HG02970 (cell line): ENCODE measurements around the gene SRSF9.

ENCODE experiments used
- ATAC-seq: cut with Tn5 transposase; IDR thresholded peaks from one replicate; pipeline ENCODE4 v1.9.1; 2021; ENCODE audit warnings: mild to moderate bottlenecking, moderate library complexity, moderate number of reproducible peaks; ENCODE audit not compliant: unreplicated experiment, low FRiP score

SRSF9 gene

DNA sequence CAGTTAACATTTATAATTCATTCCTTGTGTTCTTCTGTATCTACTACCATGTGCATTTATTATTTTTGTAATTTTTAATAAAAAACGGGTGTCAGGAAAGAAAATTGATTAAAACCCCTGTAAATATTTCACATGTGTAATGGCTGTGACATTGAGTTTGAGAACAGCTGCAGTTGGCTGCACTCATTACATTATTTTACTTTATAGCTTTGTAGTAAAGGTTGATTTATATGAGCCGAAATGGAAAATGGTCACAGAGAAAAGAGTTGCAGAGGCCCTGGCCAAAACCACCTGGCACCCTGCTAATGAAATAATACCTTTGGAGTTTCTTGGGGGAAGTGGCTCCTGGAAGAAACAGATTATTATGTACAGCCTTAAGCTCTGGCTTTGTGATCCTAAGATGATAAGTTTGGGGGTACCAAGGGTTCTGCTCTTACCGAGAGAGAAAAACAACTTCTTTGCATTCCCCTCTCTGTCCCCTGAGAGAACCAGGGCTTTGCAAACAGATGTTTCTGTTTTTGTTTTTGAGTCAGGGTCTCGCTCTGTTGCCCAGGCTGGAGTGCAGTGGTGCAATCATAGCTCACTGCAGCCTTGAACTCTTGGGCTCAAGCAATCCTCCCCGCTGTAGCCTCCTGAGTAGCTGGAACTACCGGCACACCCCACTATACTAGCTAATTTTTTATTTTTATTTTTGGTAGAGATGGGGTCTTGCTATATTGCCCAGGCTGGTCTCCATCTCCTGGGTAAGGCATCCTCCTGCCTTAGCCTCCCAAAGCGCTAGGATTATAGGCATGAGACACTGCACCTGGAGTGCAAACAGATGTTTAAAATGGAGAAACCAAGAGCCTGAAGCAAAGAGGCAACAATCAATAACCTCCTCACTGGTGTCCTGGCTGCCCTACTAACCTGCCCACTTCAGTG is 16.7 kb upstream of the SRSF9 start:
- no peak for ATAC-seq

GRCh38 chr12:120483621-120484020 is 14.1 kb upstream of the SRSF9 start:
- no peak for ATAC-seq

DNA sequence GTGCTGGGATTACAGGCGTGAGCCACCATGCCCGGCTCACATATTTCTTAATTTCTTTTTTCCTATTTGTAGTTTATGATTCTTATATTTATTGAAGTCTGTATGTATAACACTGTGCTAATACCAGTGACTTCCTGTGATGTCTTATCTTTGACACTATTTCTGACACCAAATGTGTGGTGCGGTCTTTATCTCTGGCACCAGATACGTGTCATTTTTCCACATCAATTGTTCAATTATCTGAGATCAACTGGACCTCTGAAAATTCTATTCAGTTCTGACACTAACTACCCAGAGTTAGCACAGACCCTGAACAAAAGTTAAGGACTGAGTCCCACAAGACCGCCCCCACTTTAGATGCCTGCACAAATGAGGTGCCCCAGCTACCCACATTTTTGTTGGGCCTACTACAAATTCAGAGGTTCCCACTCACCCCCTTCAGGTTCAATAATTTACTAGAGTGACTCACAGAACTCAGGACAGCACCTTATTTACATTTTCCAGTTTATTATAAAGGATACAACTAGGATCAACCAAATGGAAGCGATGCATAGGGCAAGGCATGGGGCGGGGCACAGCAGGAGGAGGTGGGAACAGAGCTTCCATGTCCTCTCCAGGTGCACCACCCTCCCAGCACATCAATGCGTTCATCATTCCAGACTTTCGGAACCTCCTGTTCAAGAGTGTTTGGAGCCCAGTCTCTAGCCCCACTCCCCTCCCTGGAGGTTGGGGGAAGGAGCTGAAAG is 11.6 kb upstream of the SRSF9 start:
- no peak for ATAC-seq

GRCh38 chr12:120480211-120480610 is 10.7 kb upstream of the SRSF9 start:
- no peak for ATAC-seq

DNA sequence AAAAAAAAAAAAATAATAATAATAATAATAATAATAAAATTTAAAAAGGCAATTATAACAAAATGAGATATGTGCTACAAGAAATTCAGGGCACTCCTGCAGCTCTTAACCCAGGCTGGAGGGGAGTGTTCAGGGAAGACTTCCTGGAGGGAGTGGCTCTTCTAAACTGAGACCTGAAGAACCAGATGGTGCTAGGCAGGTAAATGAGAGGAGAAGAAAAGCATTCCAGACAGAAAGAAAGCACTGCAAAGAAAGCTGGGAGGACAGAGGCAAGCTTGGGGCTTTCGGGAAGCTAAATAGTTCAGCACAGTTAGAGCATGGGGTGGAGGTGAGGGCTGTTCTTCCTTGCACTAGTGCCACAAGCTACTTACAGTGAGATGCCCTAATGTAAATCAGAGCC is 9.9 kb upstream of the SRSF9 start:
- ATAC-seq, result no peak

DNA sequence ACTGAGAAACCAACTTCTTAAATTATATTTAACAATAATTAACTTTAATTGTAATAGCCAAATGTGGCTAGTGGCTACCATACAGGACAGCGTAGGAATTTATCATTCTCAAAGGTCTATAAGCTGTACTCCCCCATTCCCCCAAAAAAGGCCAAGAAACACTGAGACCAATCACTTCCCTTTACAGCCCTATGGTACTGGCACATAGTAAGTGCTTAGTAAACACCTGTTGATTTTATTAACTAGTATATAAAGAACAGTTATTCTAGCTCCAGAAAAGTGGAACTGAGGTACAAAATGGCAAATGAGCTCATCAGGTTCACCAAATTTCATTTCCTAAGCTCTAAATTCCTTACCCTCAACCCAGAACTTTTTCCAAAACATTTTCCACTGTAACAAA is 6.1 kb upstream of the SRSF9 start:
- ATAC-seq, result no peak

GRCh38 chr12:120474616-120474960 is 5.0 kb upstream of the SRSF9 start:
- no peak for ATAC-seq

- ATAC-seq, result no peak
These were observed 4.5 kb upstream of the SRSF9 start for GRCh38 chr12:120473807-120474615.

DNA sequence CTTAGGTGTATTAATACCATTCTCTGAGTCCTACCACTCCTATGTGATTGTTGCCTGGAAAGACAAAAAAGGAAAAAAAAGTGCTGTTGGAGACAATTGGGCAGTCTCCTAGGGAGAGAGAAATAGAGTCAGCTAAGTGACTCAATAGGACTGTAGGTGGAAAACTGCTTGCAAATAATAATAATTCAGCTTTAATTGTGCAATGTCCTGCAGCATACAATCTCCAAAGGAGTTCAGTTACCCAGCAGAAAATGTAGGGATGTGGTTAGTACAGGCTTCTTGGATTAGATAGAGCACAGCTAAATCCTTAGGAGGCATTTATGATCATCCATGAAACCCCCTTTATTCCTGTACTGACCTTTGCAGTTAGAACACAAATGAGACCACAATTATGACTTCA is 3.0 kb upstream of the SRSF9 start:
- ATAC-seq, result no peak

GRCh38 chr12:120470150-120470784 is 719 bp upstream of the SRSF9 start:
- no peak for ATAC-seq

- ATAC-seq, result peak; percentile 4
These were observed 613 bp downstream of the SRSF9 start for GRCh38 chr12:120468821-120469449.

DNA sequence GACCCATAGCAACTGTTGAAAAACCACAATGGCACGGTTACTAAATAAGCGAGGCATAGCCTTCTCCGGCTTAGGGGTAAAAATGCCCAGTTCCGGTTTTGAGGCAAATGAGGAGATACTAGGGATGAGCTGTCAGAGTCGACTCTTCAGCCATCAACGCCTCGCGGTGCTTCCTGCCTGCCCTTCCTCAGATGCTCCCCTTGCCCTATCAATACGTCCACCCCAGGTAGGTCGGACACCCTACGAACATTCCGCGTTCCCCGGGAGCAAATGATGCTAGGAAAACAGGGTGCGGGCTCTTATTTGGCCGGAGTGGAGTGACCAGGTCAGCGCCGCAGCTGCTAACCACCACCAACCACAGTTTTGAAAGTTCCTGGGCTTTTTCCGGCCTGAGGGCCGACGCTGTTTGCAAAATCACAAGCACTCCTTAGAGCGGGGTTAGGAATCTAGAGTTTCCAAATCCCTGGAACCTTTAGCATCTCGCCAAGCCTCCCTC is 1.2 kb downstream of the SRSF9 start:
- no peak for ATAC-seq

DNA sequence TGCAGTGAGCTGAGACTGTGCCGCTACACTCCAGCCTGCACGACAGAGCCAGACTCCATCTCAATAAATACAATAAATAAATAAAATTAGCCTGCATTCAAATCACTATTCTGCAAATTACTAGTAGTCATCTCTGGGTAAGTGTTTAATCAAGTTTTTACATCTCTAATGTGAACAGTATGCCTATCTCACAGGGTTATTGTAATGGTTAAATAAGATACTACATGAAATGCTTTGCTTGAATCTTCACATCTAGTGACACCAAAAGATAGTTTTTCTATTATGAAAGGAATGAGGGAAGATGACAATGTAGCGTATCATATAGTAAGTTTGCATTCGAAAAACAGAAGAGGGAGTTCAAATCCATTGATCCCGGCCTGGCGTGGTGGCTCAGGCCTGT is 2.1 kb downstream of the SRSF9 start:
- no peak for ATAC-seq

- ATAC-seq, result no peak
These were observed 2.8 kb downstream of the SRSF9 start for GRCh38 chr12:120466560-120467315.

- no peak for ATAC-seq
These were observed 3.8 kb downstream of the SRSF9 start for GRCh38 chr12:120465756-120466155.

DNA sequence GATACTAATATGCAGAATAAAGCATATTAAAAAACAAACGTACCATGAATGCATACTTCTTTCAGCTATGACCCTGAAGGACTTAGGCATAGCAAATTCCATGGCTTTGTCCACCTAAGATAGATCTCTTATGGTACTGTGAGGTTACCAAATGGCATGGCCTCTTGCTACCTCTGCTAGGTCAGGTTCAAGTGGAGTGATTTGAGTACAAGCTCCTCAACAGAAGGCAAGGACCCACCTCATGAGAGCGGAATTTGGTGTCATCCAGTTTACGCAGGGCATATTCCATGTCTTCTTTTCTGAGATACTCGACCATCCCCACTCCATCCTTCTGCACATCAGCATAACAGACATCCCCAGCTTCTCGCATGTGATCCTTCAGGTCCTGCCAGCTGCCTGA is 5.8 kb downstream of the SRSF9 start:
- no peak for ATAC-seq

GRCh38 chr12:120462099-120462640 is 7.4 kb downstream of the SRSF9 start:
- ATAC-seq, result no peak

DNA sequence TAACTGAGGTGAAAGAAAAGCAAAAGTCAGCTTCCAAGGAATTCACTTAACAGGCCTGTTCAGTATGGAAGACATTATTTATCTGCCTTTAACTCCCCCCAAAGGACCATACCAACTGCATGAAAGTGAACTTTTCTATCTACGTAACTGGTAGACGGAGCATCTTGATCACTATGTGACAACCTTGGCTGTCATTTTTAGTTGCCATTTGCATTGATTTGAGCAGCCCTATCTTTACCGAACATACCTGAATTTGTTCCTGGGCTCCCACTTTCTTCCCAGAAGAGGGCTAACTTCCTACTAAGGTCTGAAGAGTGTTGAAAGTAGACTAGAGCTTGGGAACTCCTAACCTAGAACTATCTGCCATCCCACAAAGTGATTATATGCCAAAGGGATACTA is 9.4 kb downstream of the SRSF9 start:
- no peak for ATAC-seq

DNA sequence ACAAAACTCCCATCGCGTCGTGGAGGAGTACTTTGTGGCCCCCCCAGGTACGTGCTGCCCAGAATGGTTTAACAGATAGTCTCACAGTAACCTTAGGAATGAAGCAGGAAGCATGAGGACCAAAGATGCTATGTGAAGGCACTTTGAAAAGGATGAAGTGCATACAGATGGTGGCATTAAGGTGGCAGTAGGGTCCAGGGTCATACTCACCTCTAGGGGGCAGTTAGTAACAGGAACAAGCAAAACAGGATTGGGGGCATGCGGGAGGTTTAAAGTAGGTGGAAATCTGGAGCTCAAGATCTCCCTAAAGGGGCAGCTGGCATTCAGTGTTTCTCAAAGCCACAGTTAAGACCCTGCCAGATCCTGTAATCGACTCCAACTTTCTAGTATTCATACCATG is 12.4 kb downstream of the SRSF9 start:
- no peak for ATAC-seq
